Activated CD4-positive, alpha-beta T cell treated with anti-CD3 and anti-CD28 coated beads for 36 hours (primary cell): ENCODE results near the gene HSCB. TPM values are rescaled to one million over a fixed set of nuclear protein-coding genes. Genes with fewer than 3 reads are reported as not detected.
"Not testable (repeated sequence)": the region's sequence is repeated elsewhere in the genome, so short reads cannot be mapped to it uniquely, and the experiment has no call there.

Experiments used
- ATAC-seq: fragments of 200-7000 bp; cut with Tn5 transposase; one replicate; pipeline ENCODE4 v1.10.0; 2021; ENCODE audit warnings: mild to moderate bottlenecking, moderate library complexity
- CTCF ChIA-PET: fragments of 350-600 bp; sonication (Branson Sonifier 250); formaldehyde crosslinking; loops from one replicate; lab custom pipeline; 2021; ENCODE audit warnings: antibody characterized with exemption; lab: Charles Lee
- POLR2A ChIA-PET: fragments of 350-600 bp; sonication (Branson Sonifier 250); formaldehyde crosslinking; loops from one replicate; lab custom pipeline; 2021; ENCODE audit warnings: antibody characterized with exemption, inconsistent platforms; lab: Charles Lee
- DNase-seq: peaks from one replicate; pipeline ENCODE4 v3.0.0-alpha.2; 2020
- H3K27ac Mint-ChIP-seq: one replicate; pipeline ENCODE4 v1.8.0; 2021; ENCODE audit warnings: mixed read lengths
- H3K27me3 Mint-ChIP-seq: one replicate; pipeline ENCODE4 v1.8.0; 2021; ENCODE audit warnings: mixed read lengths
- H3K36me3 Mint-ChIP-seq: one replicate; pipeline ENCODE4 v1.8.0; 2021; ENCODE audit warnings: low read depth, mixed read lengths
- H3K4me1 Mint-ChIP-seq: one replicate; pipeline ENCODE4 v1.8.0; 2021; ENCODE audit warnings: mixed read lengths
- H3K4me3 Mint-ChIP-seq: one replicate; pipeline ENCODE4 v1.8.0; 2021; ENCODE audit warnings: mild to moderate bottlenecking, moderate library complexity, mixed read lengths
- H3K9me3 Mint-ChIP-seq: one replicate; pipeline ENCODE4 v1.8.0; 2021; ENCODE audit warnings: low read depth, mixed read lengths
- intact Hi-C, 2 experiments: fragments of 100-400 bp; cut with DNase I in 1 of 2; cut with micrococcal nuclease in 1 of 2; formaldehyde crosslinking; loops; one replicate each; pipeline versions ENCODE4 v1.14.2 to v1.15.1; 2022 to 2024; cut with DNase I, micrococcal nuclease
- total RNA-seq, 2 experiments: library from RNA; stranded (reverse); gene quantifications; one replicate each; pipeline ENCODE4 v1.2.3, GENCODE V29; 2021

HSCB gene, protein sequence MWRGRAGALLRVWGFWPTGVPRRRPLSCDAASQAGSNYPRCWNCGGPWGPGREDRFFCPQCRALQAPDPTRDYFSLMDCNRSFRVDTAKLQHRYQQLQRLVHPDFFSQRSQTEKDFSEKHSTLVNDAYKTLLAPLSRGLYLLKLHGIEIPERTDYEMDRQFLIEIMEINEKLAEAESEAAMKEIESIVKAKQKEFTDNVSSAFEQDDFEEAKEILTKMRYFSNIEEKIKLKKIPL
- total RNA-seq: 10 to 100 TPM; 16.5 to 18.5 TPM

DNA sequence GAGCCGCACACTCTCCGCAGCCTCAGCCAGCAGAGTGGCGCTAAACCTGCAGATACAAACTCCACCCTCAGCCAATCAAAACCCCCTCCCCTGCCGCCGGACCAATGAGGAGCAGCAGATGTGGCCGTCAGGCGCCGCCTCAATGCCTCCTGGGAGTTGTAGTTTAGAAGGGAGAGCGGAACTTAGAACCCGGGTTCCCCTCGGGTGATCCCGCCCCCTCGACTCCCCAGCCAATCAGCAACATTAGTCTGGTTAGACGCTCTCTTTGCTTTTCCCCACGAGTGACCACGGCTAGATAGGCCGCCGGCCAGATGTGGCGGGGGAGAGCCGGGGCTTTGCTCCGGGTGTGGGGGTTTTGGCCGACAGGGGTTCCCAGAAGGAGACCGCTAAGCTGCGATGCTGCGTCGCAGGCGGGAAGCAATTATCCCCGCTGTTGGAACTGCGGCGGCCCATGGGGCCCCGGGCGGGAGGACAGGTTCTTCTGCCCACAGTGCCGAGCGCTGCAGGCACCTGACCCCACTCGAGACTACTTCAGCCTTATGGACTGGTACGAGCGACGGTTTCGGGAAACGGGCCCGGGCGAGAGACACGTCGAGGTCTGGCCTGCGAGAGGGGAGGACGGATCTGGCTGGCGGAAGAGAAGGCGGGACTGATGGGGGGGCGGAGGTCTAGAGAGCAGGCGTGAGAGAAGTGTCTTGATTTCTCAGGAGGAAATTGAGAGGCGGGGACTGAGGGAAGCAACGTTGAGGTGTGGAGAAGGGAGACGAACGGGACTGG, at the start of gene HSCB, which contains the start of gene CHEK2:
Gene HSCB, plus strand, starts transcription at position 255 of the 777 bp plus-strand sequence. Its CDS starts 57 bp downstream, at position 312.
Gene CHEK2, minus strand, starts transcription at position 36 of the 777 bp plus-strand sequence. CDS start 7,099 bp downstream, outside the sequence.
- Mint-ChIP-seq H3K4me3 (peak within 1 kb of the TSS; percentile 81), H3K27me3 (no peaks in the 10 kb centered on the region), H3K36me3 (peaks cover 30% of the 10 kb centered on the region), H3K27ac (peak within 1 kb of the TSS; percentile 83), H3K4me1 (peaks cover 32% of the 10 kb centered on the region), H3K9me3 (no peaks in the 10 kb centered on the region)
- CTCF ChIA-PET: interaction anchor here (0.9 to 1.3 kb wide), 4 partner anchors 31 to 299 kb away, joined by 3 to 5 read pairs (median 4); partner anchors contain the start of gene CCDC117
- POLR2A ChIA-PET: interaction anchor here (1.2 to 1.8 kb wide), 2 partner anchors 30 to 58 kb away, joined by 3 to 13 read pairs; partner anchors contain the start of genes CCDC117 and XBP1
- intact Hi-C loops: loop anchor here (1.0 to 5.0 kb wide), 12 partner anchors 30 to 1025 kb away; partner anchors contain the start of genes CCDC117 (in 2 of the 2), AP1B1 (in 1 of the 2), EWSR1 (in 1 of the 2) and PITPNB (in 1 of the 2)
- ATAC-seq (peak; percentile 93), DNase-seq (peak; percentile 99)

DNA sequence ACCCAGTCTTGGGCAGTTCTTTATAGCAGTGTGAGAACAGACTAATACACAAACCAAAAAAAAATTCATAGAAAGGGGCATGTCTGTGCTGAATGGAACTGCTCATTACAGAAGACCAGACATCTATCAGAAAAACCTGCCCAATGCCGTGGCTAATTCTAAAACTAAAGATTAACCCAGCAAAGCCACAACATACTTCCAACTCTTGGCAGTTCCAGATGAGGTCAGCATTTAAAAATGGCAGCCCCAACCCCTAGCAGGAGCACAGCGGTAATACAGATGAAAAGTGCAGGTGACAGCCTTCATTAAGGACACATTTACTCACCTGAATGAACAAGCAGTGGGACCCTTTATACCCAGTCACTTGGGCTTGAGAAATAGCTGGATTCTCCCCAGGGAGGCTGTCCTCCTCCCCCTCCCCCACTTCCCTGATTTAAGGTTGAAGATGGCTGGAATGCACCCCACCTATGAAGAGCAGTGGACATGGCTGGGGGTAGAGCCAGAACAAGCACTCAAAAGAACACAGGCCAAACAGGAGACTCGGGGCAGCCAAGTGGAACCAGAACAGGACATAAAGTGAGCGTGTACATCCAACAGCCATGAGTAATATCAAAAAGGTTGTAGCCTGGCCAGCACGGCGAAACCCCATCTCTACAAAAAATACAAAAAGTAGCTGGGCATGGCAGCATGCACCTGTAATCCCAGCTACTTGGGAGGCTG, 48.6 kb upstream of the HSCB start:
- H3K4me1 Mint-ChIP-seq, H3K4me3 Mint-ChIP-seq, H3K27me3 Mint-ChIP-seq, ATAC-seq, CTCF ChIA-PET, H3K9me3 Mint-ChIP-seq, H3K27ac Mint-ChIP-seq, POLR2A ChIA-PET, DNase-seq, intact Hi-C loops: not testable (repeated sequence)
- H3K36me3 Mint-ChIP-seq: peaks cover 28% of the 10 kb centered on the region

DNA sequence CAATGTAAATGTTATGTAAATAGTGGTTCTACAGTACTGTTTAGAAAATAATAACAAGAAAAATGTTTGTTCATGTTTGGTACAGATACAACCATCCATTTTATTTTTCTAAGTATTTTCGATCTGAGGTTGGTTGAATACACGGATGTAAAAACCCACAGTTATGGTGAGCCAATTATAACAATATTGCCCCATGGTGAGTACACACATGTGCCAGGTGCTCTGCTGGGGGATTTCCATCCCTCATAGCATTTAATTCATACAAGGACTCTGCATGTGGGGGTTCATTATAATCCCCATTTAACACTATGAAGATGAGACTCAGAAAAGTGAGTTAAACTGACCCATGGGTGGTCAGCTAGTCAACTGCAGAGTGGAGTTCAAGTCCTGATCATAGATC, 38.9 kb upstream of the HSCB start:
- Mint-ChIP-seq H3K27me3 (no peaks in the 10 kb centered on the region), H3K4me1 (no peaks in the 10 kb centered on the region), H3K9me3 (no peaks in the 10 kb centered on the region), H3K27ac (no peak overlapping the region), H3K36me3 (peaks cover 24% of the 10 kb centered on the region), H3K4me3 (no peak overlapping the region)
- DNase-seq: no peak
- ATAC-seq: no peak
- intact Hi-C loops: no loop called here
- CTCF ChIA-PET: interaction anchor here (0.6 kb wide), 1 partner anchor 127 kb away, joined by 3 read pairs; no protein-coding TSS in a partner anchor
- POLR2A ChIA-PET: no interaction called here

DNA sequence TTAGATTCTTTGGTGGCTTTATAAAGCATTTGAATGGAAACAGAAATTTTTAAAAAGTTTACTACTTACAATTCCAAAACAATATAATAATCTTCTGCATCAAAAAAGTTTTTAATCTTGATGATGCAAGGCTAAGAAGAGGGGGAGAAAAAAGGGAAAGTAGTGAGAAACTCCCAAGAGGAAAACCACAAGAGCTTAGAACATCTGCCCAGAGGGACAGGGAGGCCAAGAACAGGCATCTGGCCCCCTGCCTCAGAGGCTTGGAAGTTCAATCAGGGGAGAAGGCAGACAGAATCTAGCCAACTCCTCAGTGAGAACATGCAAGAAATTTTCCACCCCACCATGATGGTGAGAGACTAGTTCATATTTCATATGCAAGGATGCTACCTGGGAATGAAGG, 38.4 kb upstream of the HSCB start:
- intact Hi-C loops: no loop called here
- CTCF ChIA-PET: interaction anchor here (0.6 kb wide), 1 partner anchor 126 kb away, joined by 3 read pairs; no protein-coding TSS in a partner anchor
- H3K27me3 Mint-ChIP-seq: no peaks in the 10 kb centered on the region
- ATAC-seq (no peak), DNase-seq (no peak)
- peaks cover 25% of the 10 kb centered on the region for H3K36me3 Mint-ChIP-seq
- POLR2A ChIA-PET: no interaction called here
- no peak overlapping the region for H3K4me3 Mint-ChIP-seq
- no peaks in the 10 kb centered on the region for H3K4me1 Mint-ChIP-seq
- no peaks in the 10 kb centered on the region for H3K9me3 Mint-ChIP-seq
- H3K27ac Mint-ChIP-seq: no peak overlapping the region

DNA sequence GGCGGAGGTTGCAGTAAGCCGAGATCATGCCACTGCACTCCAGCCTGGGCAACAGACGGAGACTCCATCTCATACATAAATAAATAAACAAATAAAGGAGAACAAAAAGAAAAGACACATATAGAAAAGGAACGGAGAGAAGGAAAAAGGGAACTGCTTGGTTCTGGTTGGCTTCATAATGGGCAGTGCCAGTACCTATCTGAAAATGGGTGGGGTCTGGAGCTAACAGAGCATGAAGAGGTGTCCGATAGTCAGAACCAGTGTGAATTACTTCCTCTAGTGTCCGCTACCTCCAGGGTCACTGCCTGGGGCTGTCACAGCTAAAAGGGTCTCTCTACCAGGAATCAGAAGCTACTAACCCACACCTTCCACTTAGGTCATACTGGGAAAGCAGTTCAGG, 35.0 kb upstream of the HSCB start:
- intact Hi-C loops: no loop called here
- Mint-ChIP-seq H3K27ac (no peak overlapping the region), H3K36me3 (peaks cover 36% of the 10 kb centered on the region), H3K4me3 (no peak overlapping the region), H3K4me1 (no peaks in the 10 kb centered on the region), H3K9me3 (no peaks in the 10 kb centered on the region), H3K27me3 (no peaks in the 10 kb centered on the region)
- DNase-seq (no peak), ATAC-seq (no peak)
- ChIA-PET CTCF (no interaction called here), POLR2A (no interaction called here)

DNA sequence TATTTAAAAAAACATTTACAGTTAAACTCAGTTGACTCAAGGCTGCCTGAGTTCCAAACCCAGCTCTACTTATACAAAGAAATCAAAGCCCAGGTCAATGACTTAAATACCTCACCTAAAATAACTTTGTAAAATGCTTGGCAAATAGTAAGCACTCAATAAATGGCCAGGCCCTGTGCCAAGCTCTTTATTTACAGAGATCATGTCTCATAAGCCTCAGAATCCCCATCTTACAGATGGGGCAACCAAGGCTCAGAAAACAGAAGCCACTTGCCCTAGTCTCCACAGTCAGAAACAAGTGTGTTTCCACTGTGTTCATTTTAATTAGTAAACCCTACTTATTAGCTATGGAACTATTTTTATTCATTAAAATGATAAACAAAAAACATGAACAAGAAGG, 31.7 kb upstream of the HSCB start:
- H3K27me3 Mint-ChIP-seq: no peaks in the 10 kb centered on the region
- no peak overlapping the region for H3K27ac Mint-ChIP-seq
- no peak for DNase-seq
- peaks cover 27% of the 10 kb centered on the region for H3K36me3 Mint-ChIP-seq
- ATAC-seq: no peak
- ChIA-PET CTCF (interaction anchor here (0.7 kb wide), 1 partner anchor 323 kb away, joined by 3 read pairs; no protein-coding TSS in a partner anchor), POLR2A (no interaction called here)
- no peak overlapping the region for H3K4me3 Mint-ChIP-seq
- H3K9me3 Mint-ChIP-seq: no peaks in the 10 kb centered on the region
- intact Hi-C loops: no loop called here
- peaks cover 9% of the 10 kb centered on the region for H3K4me1 Mint-ChIP-seq

DNA sequence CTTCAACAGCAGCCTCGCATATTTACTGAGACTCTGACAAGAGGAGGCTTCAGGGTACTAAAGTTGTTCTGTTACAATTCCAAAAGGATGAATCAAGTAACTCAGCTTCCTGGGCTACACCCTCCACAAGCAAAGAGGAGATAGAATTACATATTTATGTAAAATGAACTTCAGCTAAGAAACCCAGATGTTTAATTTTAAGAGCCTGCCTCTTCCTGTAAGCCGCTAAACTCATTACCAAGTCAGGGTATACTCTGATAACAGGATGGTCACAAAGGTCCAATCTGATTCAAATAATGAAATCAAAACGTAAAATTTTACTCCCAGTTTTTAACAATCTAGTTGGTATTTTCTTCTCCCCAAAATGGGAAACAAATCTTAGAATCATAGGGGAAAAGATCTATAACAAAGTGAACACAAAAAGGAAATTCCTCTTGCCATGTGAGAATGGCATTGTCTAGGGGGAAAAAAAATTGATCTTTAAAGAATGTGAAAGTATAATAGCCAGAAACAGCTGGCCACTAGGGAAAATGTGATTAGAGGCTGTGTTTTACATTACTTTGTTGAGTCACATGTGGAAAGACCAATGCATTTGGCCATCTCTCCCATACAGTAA, 31.2 kb upstream of the HSCB start:
- Mint-ChIP-seq H3K9me3 (no peaks in the 10 kb centered on the region), H3K27me3 (no peaks in the 10 kb centered on the region)
- intact Hi-C loops: no loop called here

DNA sequence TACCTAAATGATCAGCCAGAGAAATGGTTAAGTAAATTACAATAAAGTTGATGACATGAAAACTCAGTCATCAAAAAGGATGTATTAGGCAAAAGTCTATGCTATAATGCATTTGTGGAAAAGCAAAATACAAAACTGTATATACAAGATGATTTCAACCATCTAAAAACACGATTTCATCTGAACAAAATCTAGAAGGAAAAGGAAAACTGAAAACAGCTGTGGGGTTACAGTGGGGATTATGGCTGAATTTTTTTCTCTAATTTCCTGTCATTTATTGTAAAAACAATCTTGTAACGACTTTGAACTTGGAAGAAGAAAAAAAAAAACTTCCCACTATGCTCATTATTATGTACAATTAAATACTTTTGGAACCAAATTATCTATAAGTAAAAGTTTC, 30.5 kb upstream of the HSCB start:
- ChIA-PET CTCF (no interaction called here), POLR2A (no interaction called here)
- peaks cover 28% of the 10 kb centered on the region for H3K36me3 Mint-ChIP-seq
- no peaks in the 10 kb centered on the region for H3K27me3 Mint-ChIP-seq
- H3K4me1 Mint-ChIP-seq: peaks cover 9% of the 10 kb centered on the region
- no peak for ATAC-seq
- no peak overlapping the region for H3K4me3 Mint-ChIP-seq
- H3K9me3 Mint-ChIP-seq: no peaks in the 10 kb centered on the region
- intact Hi-C loops: no loop called here
- H3K27ac Mint-ChIP-seq: no peak overlapping the region
- no peak for DNase-seq

More for the DNA sequence above, 31.2 kb upstream of the HSCB start:
- DNase-seq (no peak), ATAC-seq (no peak)
- POLR2A ChIA-PET: no interaction called here
- Mint-ChIP-seq H3K4me3 (no peak overlapping the region), H3K36me3 (peaks cover 28% of the 10 kb centered on the region), H3K4me1 (peaks cover 9% of the 10 kb centered on the region), H3K27ac (no peak overlapping the region)
- CTCF ChIA-PET: interaction anchor here (0.5 to 0.6 kb wide), 2 partner anchors 39 to 63 kb away, joined by 3 read pairs; no protein-coding TSS in a partner anchor

DNA sequence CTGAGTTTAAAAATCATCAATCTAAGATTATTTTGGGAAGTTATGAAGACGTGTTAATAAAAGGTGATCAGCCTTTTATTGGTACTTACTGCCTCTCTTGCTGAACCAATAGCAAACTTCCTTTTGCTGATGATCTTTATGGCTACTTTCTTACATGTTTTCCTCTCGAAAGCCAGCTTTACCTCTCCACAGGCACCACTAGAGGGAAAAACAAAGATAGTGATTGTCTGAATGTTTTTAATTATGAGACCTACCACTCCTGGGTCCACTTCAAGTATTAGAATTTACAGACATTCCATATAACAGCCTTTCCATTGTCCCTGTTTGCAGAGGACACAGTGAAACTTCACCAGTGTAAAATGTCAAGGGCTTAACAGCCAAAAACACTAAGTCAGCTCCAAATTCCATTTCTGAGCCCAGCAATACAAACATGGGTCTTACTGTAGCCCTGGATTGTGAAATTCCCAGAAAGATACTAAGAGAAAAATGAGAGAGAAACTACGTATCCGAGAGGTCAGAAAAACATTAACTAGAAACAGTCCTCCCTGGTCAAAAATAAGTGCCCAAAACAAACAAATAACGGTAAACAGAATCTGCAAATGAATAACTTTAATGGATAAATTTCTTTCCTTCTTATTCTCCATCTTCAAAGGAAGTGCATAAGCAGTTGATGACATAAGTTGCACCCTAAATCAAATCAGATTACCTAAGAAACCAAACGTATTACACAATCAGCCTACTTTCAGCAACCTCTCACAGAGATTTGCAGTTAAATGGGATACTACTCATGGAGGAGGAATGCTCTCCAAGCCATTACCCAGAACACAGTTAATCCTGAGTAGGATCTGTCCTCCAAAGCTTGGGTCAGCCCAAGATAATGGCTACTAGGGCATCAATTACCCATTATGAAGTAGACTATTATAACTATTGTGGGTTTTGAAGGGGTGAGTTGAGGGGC, 29.7 kb upstream of the HSCB start:
- ChIA-PET CTCF (no interaction called here), POLR2A (no interaction called here)
- Mint-ChIP-seq H3K36me3 (peaks cover 26% of the 10 kb centered on the region), H3K4me3 (no peak overlapping the region), H3K27me3 (no peaks in the 10 kb centered on the region), H3K4me1 (peaks cover 9% of the 10 kb centered on the region), H3K9me3 (no peaks in the 10 kb centered on the region), H3K27ac (no peak overlapping the region)
- intact Hi-C loops: no loop called here
- DNase-seq: no peak
- no peak for ATAC-seq

DNA sequence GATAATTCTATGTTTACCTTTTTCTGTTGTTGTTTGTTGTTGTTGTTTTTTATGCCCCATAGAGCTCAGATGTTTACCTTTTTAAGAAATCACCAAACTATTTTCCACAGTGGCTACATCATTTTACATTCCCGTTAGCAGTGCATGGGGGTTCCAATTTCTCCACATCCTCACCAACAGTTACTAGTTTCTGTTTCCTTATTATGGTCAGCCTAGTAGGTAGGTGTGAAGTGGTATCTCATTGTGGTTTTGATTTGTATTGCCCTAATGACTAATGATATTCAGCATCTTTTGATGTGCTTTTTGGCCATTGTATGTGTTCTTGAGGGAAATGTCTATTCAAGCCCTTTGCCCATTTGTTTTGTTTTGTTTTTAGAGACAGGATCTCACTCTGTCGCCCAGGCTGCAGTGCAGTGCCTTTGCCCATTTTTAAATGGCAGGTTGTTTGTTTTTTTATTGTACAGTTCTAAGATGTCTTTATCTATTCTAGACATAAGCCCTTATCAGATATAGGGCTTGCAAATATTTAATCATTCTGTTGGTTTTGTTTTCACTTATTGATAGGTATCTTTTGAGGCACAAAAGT, 27.7 kb upstream of the HSCB start:
- DNase-seq (no peak), ATAC-seq (peak; percentile 74)
- POLR2A ChIA-PET: no interaction called here
- Mint-ChIP-seq H3K4me1 (peaks cover 9% of the 10 kb centered on the region), H3K9me3 (no peaks in the 10 kb centered on the region), H3K27me3 (no peaks in the 10 kb centered on the region), H3K36me3 (peaks cover 23% of the 10 kb centered on the region), H3K4me3 (no peak overlapping the region), H3K27ac (no peak overlapping the region)
- CTCF ChIA-PET: interaction anchor here (0.6 kb wide), 1 partner anchor 440 kb away, joined by 3 read pairs; no protein-coding TSS in a partner anchor
- intact Hi-C loops: no loop called here
